Stimulated activated CD4-positive, alpha-beta T cell treated with anti-CD3 and anti-CD28 coated beads, Interleukin-4, amount 100 ng/mL, for 48 hours (primary cell): ENCODE data around the gene ARL2.

Experiments used
- DNase-seq, 2 donors: peaks; one replicate each; pipeline ENCODE4 v3.0.0-alpha.2; 2020; ENCODE audit warnings: low read depth in 2 of 2

The ARL2 gene

GRCh38 chr11:65047581-65048422 is 33.8 kb downstream of the ARL2 start:
- DNase-seq = peak; percentile 24 to 29

GRCh38 chr11:65051398-65051858 is 37.5 kb downstream of the ARL2 start:
- DNase-seq = no peak

- DNase-seq = no peak
These were observed 40.0 kb downstream of the ARL2 start for GRCh38 chr11:65053827-65054508.

DNA sequence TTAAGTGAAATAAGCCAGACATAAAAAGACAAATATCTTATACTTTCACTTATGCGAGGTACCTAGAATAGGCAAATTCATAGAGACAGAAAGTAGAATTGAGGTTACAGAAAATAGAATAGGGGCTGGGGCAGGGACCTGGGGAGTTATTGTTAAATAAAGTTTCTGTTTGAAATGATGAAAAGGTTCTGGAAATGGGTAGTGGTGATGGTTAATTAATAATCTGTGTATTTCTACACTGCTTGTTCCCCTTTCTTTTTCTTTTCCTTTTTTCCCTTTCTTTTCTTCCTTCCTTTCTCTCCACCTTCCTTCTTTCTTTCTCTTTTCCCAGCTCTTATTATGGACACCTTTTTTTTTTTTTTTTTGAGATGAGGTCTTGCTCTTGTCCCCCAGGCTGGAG is 41.6 kb downstream of the ARL2 start:
- DNase-seq = no peak

DNA sequence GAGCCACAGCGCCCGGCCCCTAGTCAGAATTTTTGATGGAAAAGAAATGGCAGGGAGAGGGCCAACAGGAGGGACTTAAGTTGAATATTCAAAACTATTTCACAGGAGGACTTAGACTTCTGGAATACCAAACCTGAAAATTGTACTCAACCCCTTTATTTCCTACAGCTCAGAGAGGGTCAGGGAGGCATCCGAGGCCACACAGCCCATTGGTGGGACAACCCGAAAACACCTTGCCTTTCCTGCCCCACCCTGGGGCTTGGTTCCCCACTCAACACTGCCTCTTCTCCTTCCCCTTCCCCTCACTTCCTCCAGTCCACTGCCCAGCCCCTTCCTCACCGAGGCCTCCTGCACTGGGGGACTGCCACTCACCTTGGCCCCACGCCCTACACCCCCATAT is 43.0 kb downstream of the ARL2 start:
- no peak for DNase-seq

- DNase-seq = no peak
These were observed 43.6 kb downstream of the ARL2 start for GRCh38 chr11:65057526-65057925.

DNA sequence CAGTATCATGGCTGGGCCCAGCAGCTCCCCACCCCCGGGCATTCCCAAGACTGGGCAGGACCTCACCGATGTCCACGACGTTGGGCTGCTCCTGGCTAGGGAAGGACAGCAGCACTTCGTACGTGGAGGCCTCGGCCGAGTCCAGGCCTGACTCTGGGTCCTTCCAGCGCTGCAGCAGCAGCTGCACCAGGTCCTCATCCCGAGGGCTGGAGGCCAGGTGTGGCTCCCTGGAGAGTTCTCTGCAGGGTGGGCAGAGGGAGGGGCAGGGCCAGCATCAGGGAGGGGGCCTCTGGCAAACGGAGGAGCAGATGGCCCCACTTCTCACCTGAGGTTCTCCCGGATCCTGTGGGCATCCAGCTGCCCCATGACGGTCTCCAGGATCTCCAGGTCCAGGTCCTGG is 44.1 kb downstream of the ARL2 start:
- no peak for DNase-seq

DNA sequence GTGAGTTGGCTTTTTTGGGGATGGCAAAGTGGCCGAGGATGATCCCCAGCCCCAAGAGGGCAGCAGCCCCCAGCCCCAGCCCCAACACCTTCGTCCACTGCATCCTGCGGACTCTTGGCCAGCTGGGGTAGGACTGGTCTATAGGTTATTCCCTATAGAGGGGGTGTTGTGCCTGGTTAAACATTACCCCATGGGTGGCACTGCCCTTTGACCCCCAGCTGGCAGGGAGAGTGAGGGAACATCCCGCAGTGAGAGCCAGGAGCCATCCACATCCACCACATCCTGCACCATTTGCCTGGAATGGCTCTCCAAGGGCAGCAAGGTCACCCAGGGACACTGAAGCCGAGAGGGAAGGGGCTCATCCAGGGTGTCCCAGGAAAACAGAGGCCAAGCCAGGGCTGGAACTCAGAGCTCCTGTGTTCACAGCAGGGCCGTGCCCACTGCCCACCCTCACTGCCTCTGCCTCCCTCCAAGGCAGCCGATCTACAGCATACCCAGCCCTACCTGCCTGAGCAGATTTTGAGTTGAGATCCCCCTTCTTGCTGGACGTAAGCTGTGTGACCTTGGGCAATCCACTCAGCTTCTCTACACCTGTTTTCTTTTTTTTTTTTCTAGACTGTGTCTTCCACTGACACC is 44.6 kb downstream of the ARL2 start, which contains the start of gene NAALADL1:
NAALADL1 (minus strand) TSS at position 135 of the 636 bp plus-strand sequence; CDS start at position 103, 32 bp downstream.
- DNase-seq = no peak

DNA sequence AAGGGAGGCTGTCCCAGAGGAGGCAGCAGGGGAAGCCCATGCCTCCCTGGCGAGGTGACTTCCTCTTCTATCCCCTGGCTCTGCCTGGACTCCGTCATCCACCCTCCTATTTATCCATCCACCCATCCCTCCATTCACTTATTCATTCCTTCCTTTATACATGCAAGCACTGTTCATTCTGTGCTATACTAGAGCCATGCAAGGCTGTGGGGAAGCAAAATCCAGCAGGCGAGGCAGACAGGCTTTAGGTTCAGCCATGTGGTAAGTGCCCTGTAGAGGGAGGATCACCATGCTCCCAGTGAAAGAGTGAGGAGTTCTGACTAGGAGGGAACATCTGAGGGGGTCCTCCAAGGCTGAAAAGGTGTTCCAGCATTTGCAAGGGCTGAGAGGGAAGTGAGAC is 45.6 kb downstream of the ARL2 start:
- no peak for DNase-seq

DNA sequence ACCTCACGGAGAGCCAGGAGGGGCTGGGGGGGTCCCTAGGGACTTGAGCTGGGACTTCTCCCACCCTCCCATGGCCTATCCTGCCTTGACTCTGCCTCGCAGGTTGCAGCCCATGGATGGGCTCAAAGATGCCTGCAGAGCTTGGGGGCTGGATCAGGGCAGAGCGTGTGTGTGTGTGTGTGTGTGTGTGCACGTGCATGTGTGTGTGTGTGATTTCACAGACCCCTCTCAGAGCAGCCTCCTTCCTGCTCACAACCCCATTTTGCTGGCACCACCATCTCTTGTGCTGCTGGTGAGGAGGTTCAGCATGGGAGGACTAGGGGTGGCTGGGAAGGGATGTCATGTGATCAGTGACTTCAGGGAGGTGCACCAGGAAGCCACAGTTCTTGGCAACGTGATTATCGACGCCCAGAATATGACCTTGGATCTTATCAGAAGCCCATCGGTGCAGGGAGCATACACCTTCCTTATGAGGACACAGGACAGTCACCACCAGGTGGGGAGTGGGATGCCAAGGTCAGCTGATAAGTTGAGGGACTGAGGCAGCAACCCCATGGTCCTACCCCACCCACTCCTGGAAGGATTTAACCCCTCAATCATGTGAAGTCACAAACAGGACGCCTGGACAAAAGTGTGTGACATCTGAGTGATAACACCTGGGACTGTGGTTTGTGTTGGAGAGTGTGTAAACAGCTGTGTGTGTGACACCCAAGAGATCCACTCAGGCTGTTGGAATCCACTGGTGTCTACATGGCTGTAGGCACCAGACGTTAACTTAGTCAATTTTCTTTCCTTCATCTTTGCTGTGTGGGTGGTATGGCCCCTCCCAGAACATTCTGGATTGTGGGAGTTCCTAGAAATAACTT is 46.2 kb downstream of the ARL2 start:
- no peak for DNase-seq

- DNase-seq = no peak
These were observed 47.0 kb downstream of the ARL2 start for GRCh38 chr11:65060913-65061408.

DNA sequence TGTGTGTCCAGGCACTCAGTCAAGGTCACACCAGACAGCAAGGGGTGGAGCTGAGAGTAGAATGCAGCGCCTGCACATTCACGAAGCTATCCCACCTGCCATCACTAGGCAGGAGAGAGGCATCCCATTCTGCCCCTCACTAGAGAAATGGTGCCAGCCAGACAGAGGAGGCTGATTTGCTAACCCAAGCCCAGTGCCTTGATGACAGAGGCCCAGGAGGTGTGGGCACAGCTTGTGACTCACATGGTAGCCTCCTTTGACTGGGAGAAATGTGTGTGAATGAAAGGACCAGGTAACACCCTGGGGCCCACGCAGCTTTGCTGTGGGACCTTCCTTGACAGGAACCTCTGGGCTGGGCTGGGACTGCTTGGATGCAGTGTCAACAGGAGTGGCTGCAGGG is 49.6 kb downstream of the ARL2 start:
- no peak for DNase-seq

GRCh38 chr11:65064847-65065240 is 50.9 kb downstream of the ARL2 start:
- no peak for DNase-seq

DNA sequence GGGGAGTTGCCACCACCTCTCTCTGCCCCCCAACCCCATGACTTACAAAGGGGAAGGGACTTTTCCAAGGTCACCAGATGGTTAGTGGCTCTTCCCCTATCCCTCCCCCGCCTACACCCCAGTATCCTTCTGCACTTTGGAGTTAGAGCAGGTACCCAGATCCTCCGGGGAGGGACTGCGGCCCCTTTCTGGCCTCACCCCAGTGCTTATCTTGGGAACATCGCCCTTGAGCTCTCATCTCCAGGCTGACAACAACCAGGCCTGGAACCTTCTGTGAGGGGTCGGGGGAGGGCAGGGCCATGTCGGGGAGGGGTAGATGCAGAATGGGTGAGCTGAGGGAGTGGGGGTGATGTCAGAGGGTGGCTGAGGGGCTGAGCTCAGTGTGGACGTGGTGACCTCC is 51.9 kb downstream of the ARL2 start:
- DNase-seq = no peak

DNA sequence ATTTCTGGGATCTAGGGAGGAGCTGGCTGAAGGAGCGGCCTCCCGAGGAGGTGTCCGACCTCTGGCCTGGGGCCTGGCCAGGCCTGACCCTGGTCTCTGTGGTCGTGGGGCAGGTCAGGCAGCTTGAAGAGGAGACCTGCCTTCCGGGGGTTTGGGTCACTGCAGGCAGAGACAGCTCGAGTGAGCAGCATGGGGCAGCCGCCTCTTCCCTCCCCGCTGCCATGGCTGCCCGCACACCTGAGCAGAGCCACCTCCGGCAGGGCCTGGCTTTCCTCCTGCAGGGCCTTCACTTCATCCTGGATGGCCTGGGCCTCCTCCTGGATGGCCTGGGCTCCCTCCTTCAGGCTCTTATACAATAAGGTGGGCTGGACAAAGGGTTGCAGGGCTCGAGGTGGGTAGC is 52.4 kb downstream of the ARL2 start:
- DNase-seq = no peak

- no peak for DNase-seq
These were observed 52.9 kb downstream of the ARL2 start for GRCh38 chr11:65066805-65067291.

- no peak for DNase-seq
These were observed 53.5 kb downstream of the ARL2 start for GRCh38 chr11:65067446-65067845.

DNA sequence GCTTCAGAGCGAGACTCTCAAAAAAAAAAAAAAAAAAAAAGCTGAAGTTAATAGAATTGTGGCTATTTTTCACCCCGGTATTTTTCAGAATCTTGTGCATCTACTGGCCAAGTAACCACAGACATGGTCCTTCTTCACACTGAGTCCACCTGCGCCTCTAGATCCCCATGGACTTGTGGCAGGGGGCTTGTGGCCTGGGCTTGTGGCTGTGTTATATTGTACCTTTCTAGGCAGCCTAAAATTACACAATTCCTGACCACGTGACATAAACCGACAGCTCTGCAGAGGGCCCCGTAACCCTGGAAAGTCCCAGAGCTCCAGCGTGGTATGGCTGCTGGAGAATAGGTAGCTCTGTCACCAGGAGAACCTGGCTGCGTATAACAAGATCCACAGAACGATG is 55.3 kb downstream of the ARL2 start:
- no peak for DNase-seq
